Endodermal cell (in vitro differentiated cells): ENCODE results near the gene MYO16. TPM values are rescaled to one million over a fixed set of nuclear protein-coding genes. Genes with fewer than 3 reads are reported as not detected.

ENCODE experiments used
- DNase-seq: peaks from one replicate; pipeline ENCODE4 v3.0.0-alpha.2; 2017
- H3K27ac ChIP-seq: 2 replicates; pipeline ENCODE4 v1.5.1; 2013; ENCODE audit warnings: mild to moderate bottlenecking, low read depth, low read length, moderate library complexity
- H3K27me3 ChIP-seq: 2 replicates; pipeline ENCODE4 v1.6.1; 2013; ENCODE audit warnings: mild to moderate bottlenecking, low read length, moderate library complexity; ENCODE audit not compliant: insufficient read depth, control insufficient read depth, poor library complexity, severe bottlenecking
- H3K36me3 ChIP-seq: 2 replicates; pipeline ENCODE4 v1.7.0; 2013; ENCODE audit warnings: mild to moderate bottlenecking, low read length, moderate library complexity; ENCODE audit not compliant: control insufficient read depth, insufficient read depth
- H3K4me1 ChIP-seq: one replicate; pipeline ENCODE4 v1.7.0; 2013; ENCODE audit warnings: low read length; ENCODE audit not compliant: control insufficient read depth, insufficient read depth
- H3K4me3 ChIP-seq: 2 replicates; pipeline ENCODE4 v1.5.1; 2013; ENCODE audit warnings: mild to moderate bottlenecking, low read length, moderate library complexity
- H3K9ac ChIP-seq: 2 replicates; pipeline ENCODE4 v1.6.1; 2013; ENCODE audit warnings: mild to moderate bottlenecking, low read length, moderate library complexity; ENCODE audit not compliant: poor library complexity, severe bottlenecking; ENCODE audit errors: extremely low read depth
- H3K9me3 ChIP-seq: 2 replicates; pipeline ENCODE4 v1.6.1; 2013; ENCODE audit warnings: mild to moderate bottlenecking, low read length, moderate library complexity; ENCODE audit not compliant: control insufficient read depth
- H3K27ac Mint-ChIP-seq: 2 replicates; pipeline ENCODE4 v1.8.0; 2020; ENCODE audit warnings: mixed read lengths
- H3K27me3 Mint-ChIP-seq: 2 replicates; pipeline ENCODE4 v1.8.0; 2021; ENCODE audit warnings: mild to moderate bottlenecking, mixed read lengths; ENCODE audit not compliant: insufficient read depth
- H3K36me3 Mint-ChIP-seq: 2 replicates; pipeline ENCODE4 v1.8.0; 2020; ENCODE audit warnings: low read depth, mixed read lengths
- H3K4me1 Mint-ChIP-seq: 2 replicates; pipeline ENCODE4 v1.8.0; 2020; ENCODE audit warnings: mixed read lengths
- H3K4me3 Mint-ChIP-seq: 2 replicates; pipeline ENCODE4 v1.8.0; 2020; ENCODE audit warnings: mild to moderate bottlenecking, moderate library complexity, mixed read lengths
- H3K9me3 Mint-ChIP-seq: 2 replicates; pipeline ENCODE4 v1.8.0; 2020; ENCODE audit warnings: mild to moderate bottlenecking, mixed read lengths
- CTCF ChIP-seq: fragments of 200-600 bp; sonication (generic); conservative IDR thresholded peaks from 2 replicates; pipeline ENCODE4 v1.5.0; 2021; ENCODE audit warnings: antibody characterized with exemption, mild to moderate bottlenecking
- WGBS, 2 experiments: methylation state at CpG; one replicate each; pipeline versions ENCODE4 v1.1.5 to v1.1.7; 2013; ENCODE audit warnings: missing lambda C conversion rate in 2 of 2, mixed read lengths in 1 of 2; ENCODE audit not compliant: insufficient coverage in 1 of 2, insufficient read length in 1 of 2; 5-methylcytosine and 5-hydroxymethylcytosine counted together
- total RNA-seq, 2 donors: library from RNA; stranded (reverse); fragmentation: NEBNext Ultra II Directional in 1 of 2; extraction: Animal tissue kit (Norgen Biotek cat#: 25700) in 1 of 2; gene quantifications; 2 replicates in 1 of 2; 3 replicates in 1 of 2; pipeline ENCODE4 v1.2.1, GENCODE V29; 2021

The MYO16 gene
- total RNA-seq, 2 donors from 2014 or later = 0.70 to 1.2 TPM

DNA sequence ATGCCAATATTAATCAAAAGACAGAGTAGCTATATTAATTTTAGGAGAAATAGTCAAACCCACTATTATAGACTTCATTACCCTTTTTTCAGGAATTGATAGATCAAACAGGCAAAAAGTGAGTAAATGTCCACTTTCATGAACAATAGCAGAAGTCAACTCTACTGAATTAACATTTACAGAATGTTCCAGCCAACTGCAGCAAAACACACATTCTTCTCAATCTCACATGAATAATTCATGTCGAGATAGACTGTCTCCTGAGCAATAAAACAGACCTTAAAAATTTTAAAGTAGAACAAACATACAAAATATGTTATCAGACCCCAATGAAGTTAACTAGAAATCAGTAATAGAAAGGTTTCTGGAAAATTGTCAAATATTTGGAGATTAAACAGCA lies 118.4 kb downstream of the MYO16 start:
- Histone ChIP-seq H3K27ac (no peak overlapping the region), H3K4me1 (no peaks in the 10 kb centered on the region), H3K9me3 (no peaks in the 10 kb centered on the region), H3K9ac (no peak overlapping the region), H3K36me3 (no peaks in the 10 kb centered on the region), H3K27me3 (no peaks in the 10 kb centered on the region), H3K4me3 (no peak overlapping the region)
- H3K4me1 Mint-ChIP-seq = no peaks in the 10 kb centered on the region
- no peaks in the 10 kb centered on the region for H3K27me3 Mint-ChIP-seq
- H3K9me3 Mint-ChIP-seq = no peaks in the 10 kb centered on the region
- DNase-seq = no peak
- H3K4me3 Mint-ChIP-seq = no peak overlapping the region
- WGBS, 2 experiments = 87% methylated on average over 1 of the region's 1 CpG; no CpG with 5 or more reads in 1 of the 2 experiments
- H3K36me3 Mint-ChIP-seq = no peaks in the 10 kb centered on the region
- TF ChIP-seq CTCF = no peak
- no peak overlapping the region for H3K27ac Mint-ChIP-seq

GRCh38 chr13:108752276-108752675 lies 122.9 kb downstream of the MYO16 start:
- no peaks in the 10 kb centered on the region for H3K36me3 ChIP-seq
- no peak for DNase-seq
- Mint-ChIP-seq H3K4me3 (no peak overlapping the region), H3K27ac (no peak overlapping the region), H3K27me3 (no peaks in the 10 kb centered on the region), H3K36me3 (no peaks in the 10 kb centered on the region), H3K9me3 (no peaks in the 10 kb centered on the region), H3K4me1 (no peaks in the 10 kb centered on the region)
- H3K4me1 ChIP-seq = no peaks in the 10 kb centered on the region
- H3K9me3 ChIP-seq = no peaks in the 10 kb centered on the region
- 80% methylated on average over 4 of the region's 4 CpGs; no CpG with 5 or more reads in 1 of the 2 experiments for WGBS, 2 experiments
- H3K9ac ChIP-seq = no peak overlapping the region
- no peaks in the 10 kb centered on the region for H3K27me3 ChIP-seq
- TF ChIP-seq CTCF = no peak
- no peak overlapping the region for H3K27ac ChIP-seq
- H3K4me3 ChIP-seq = no peak overlapping the region

- no peaks in the 10 kb centered on the region for H3K27me3 ChIP-seq
- TF ChIP-seq CTCF = no peak
- no peaks in the 10 kb centered on the region for H3K36me3 Mint-ChIP-seq
- no peaks in the 10 kb centered on the region for H3K36me3 ChIP-seq
- H3K9ac ChIP-seq = no peak overlapping the region
- H3K4me1 ChIP-seq = no peaks in the 10 kb centered on the region
- H3K4me3 ChIP-seq = no peak overlapping the region
- no peaks in the 10 kb centered on the region for H3K9me3 Mint-ChIP-seq
- no peak overlapping the region for H3K27ac ChIP-seq
- no peak overlapping the region for H3K27ac Mint-ChIP-seq
- no peaks in the 10 kb centered on the region for H3K9me3 ChIP-seq
- no peak for DNase-seq
- no peak overlapping the region for H3K4me3 Mint-ChIP-seq
- H3K27me3 Mint-ChIP-seq = no peaks in the 10 kb centered on the region
- no peaks in the 10 kb centered on the region for H3K4me1 Mint-ChIP-seq
Measured at GRCh38 chr13:108755083-108755482, 125.7 kb downstream of the MYO16 start.
